K562 (cell line): ENCODE results near the gene FADS6. TPM values are rescaled to one million over a fixed set of nuclear protein-coding genes. Genes with fewer than 3 reads are reported as not detected.

Experiments used
- ARNT ChIP-seq, 2 experiments: fragments of 450-650 bp; IDR thresholded peaks; 2 replicates each; pipeline ENCODE4 v1.6.1; 2016; ENCODE audit warnings: mild to moderate bottlenecking in 1 of 2
- CGGBP1 ChIP-seq: fragments of 250-450 bp; sonication (Bioruptor Pico); IDR thresholded peaks from 2 replicates; pipeline ENCODE4 v1.9.0; 2021; ENCODE audit warnings: mild to moderate bottlenecking
- GABPB1 ChIP-seq: sonication (generic); formaldehyde crosslinking; IDR thresholded peaks from 2 replicates; pipeline ENCODE4 v1.8.0; 2022; ENCODE audit warnings: mild to moderate bottlenecking, missing genetic modification reagents
- HDAC6 ChIP-seq: IDR thresholded peaks from 2 replicates; pipeline ENCODE4 v1.6.1; 2012; ENCODE audit warnings: low read depth, mild to moderate bottlenecking, control low read depth, inconsistent platforms, low read length, moderate library complexity
- HDAC8 ChIP-seq: fragments of 450-650 bp; IDR thresholded peaks from 2 replicates; pipeline ENCODE4 v1.6.1; 2016; ENCODE audit warnings: mild to moderate bottlenecking, missing genetic modification characterization, moderate library complexity, missing compliant biosample characterization
- KAT8 ChIP-seq: fragments of 450-650 bp; IDR thresholded peaks from 2 replicates; pipeline ENCODE4 v1.6.1; 2016; ENCODE audit warnings: low read depth, mild to moderate bottlenecking
- MBD1 ChIP-seq: fragments of 250-450 bp; sonication (Bioruptor Pico); IDR thresholded peaks from 2 replicates; pipeline ENCODE4 v1.8.0; 2022; ENCODE audit warnings: inconsistent platforms
- MCM7 ChIP-seq, 2 experiments: fragments of 450-650 bp; IDR thresholded peaks; 2 replicates each; pipeline ENCODE4 v1.6.1; 2016 to 2018
- NCOA6 ChIP-seq: fragments of 450-650 bp; IDR thresholded peaks from 2 replicates; pipeline ENCODE4 v1.6.1; 2017; ENCODE audit warnings: mild to moderate bottlenecking
- PHB ChIP-seq: fragments of 250-450 bp; sonication (Bioruptor Pico); IDR thresholded peaks from 2 replicates; pipeline ENCODE4 v1.5.0; 2021
- PTRF ChIP-seq: fragments of 450-650 bp; IDR thresholded peaks from 2 replicates; pipeline ENCODE4 v1.6.1; 2016; ENCODE audit warnings: mild to moderate bottlenecking, missing genetic modification characterization, missing compliant biosample characterization
- SLC30A9 ChIP-seq: fragments of 250-450 bp; sonication (Bioruptor Pico); IDR thresholded peaks from 2 replicates; pipeline ENCODE4 v1.8.0; 2022; ENCODE audit warnings: mild to moderate bottlenecking, moderate library complexity
- SMARCA4 ChIP-seq: fragments of 450-650 bp; IDR thresholded peaks from 2 replicates; pipeline ENCODE4 v1.6.1; 2016
- SMARCE1 ChIP-seq: fragments of 450-650 bp; IDR thresholded peaks from 2 replicates; pipeline ENCODE4 v1.7.1; 2016; ENCODE audit warnings: mild to moderate bottlenecking
- SP1 ChIP-seq: sonication (generic); formaldehyde crosslinking; IDR thresholded peaks from 2 replicates; pipeline ENCODE4 v1.8.1; 2022; ENCODE audit warnings: mild to moderate bottlenecking, missing genetic modification reagents
- TRIM25 ChIP-seq: fragments of 450-650 bp; IDR thresholded peaks from 2 replicates; pipeline ENCODE4 v1.7.0; 2016; ENCODE audit warnings: borderline replicate concordance
- ZKSCAN1 ChIP-seq: fragments of 150-350 bp; IDR thresholded peaks from 2 replicates; pipeline ENCODE4 v1.6.1; 2016; ENCODE audit warnings: low read depth, low read length
- ZNF121 ChIP-seq: sonication (generic); formaldehyde crosslinking; conservative IDR thresholded peaks from 2 replicates; pipeline ENCODE4 v1.8.0; 2022; ENCODE audit warnings: missing genetic modification reagents
- ZNF354B ChIP-seq: fragments of 250-450 bp; sonication (Bioruptor Pico); IDR thresholded peaks from 2 replicates; pipeline ENCODE4 v1.4.0; 2020
- polyA plus RNA-seq, 8 experiments: library from polyadenylated mRNA; depleted of rRNA in 4 of 8; stranded (reverse) in 5 of 8; unstranded in 3 of 8; fragments of >200 nt; fragmentation: Nextera tagmentation in 2 of 8; fragmentation: Illumina TruSeq in 1 of 8; extraction: Ambion mirVana in 2 of 8; extraction: Trizol in 1 of 8; gene quantifications; 2 replicates each; pipeline versions ENCODE4 v1.2.1 to v1.2.3, GENCODE V29; 2011 to 2014; ENCODE audit warnings: inconsistent platforms in 1 of 8, missing spikeins in 1 of 8
- total RNA-seq, 7 experiments: library from RNA; depleted of rRNA in 6 of 7; stranded (reverse); fragments of >200 nt in 6 of 7; fragmentation: Illumina TruSeq in 2 of 7; extraction: Trizol in 2 of 7; gene quantifications; 2 replicates each; pipeline versions ENCODE4 v1.2.1 to v1.2.3, GENCODE V29; 2011 to 2021; ENCODE audit warnings: low replicate concordance in 1 of 7
- TF ChIP-seq, protein P1 (sequence below): sonication (generic); formaldehyde crosslinking; IDR thresholded peaks from 2 replicates; pipeline ENCODE4 v1.8.0; 2022; ENCODE audit warnings: missing genetic modification reagents, mild to moderate bottlenecking, moderate library complexity, borderline replicate concordance

FADS6 gene
- total and polyA plus RNA-seq, 9 of the 15 experiments (the other 6 are each of a cell fraction or from before 2014, with no cell fraction given): 0.18 to 0.22 TPM; not detected in 7

DNA sequence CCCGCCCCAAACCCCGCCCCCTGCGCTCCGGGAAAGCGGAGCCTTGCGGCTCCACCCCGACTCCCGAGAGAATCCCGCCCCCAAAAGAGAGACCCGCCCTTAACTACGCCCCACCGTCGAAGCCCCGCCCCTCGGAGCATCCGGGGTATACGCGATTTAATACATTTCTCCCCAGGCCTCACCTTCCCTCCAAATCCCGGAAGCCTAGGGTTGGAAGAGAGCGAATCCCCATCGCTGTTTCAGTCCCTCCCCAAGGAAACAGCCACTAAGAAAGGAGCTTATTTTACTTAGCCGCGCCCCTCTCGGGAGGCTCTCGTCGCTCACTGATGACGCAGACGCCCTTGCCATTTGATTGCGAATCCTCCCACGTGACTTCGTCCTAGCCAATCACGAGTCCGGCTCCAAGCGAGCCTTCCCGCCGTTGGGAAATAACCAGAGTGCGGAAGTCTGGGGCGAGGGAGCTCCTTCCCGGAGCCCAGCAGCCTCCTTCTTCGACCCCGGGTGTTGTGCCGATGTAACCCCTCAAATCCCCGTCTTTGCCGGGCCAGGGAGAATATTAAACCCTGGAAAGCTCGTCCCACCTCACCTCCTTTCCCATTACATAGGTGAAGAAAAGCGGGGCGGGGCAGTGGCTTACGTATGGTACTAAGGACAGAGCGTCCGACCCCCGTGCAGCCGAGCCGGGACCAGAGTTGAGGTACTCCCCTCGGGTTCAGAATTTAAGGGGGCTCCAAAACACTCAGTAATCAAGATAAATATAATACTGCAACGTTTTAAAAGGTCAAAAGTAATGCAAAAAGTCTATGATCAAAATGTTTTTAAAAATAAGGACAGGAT, 20.2 kb downstream of the FADS6 start (continued):
- TF ChIP-seq SLC30A9 (CRISPR knock-in tag): no peak
- peak; percentile 62 for TF ChIP-seq GABPB1 (CRISPR knock-in tag)
- no peak; the same call in 1 of the 2 replicates for TF ChIP-seq SMARCE1
- TF ChIP-seq ZNF121 (CRISPR knock-in tag): no peak
- no peak for TF ChIP-seq ARNT (IDR thresholded peaks at IDR 0.05)
- no peak for TF ChIP-seq SMARCA4
- TF ChIP-seq, protein P1, sequence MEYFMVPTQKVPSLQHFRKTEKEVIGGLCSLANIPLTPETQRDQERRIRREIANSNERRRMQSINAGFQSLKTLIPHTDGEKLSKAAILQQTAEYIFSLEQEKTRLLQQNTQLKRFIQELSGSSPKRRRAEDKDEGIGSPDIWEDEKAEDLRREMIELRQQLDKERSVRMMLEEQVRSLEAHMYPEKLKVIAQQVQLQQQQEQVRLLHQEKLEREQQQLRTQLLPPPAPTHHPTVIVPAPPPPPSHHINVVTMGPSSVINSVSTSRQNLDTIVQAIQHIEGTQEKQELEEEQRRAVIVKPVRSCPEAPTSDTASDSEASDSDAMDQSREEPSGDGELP (CRISPR knock-in tag): peak; percentile 68; the same call in 1 of the 2 replicates
- TF ChIP-seq PTRF (tag): no peak
- no peak for TF ChIP-seq CGGBP1 (CRISPR knock-in tag)
- no peak for TF ChIP-seq TRIM25
- no peak for TF ChIP-seq MCM7 (IDR thresholded peaks at IDR 0.05)
- TF ChIP-seq SP1 (CRISPR knock-in tag): peak; percentile 99
- peak; percentile 81 for TF ChIP-seq PHB (CRISPR knock-in tag)
- no peak for TF ChIP-seq ZKSCAN1
- TF ChIP-seq NCOA6: no peak
- 0 out of 2 replicates have a peak, but pooled peaks have one; percentile 17 for TF ChIP-seq ZNF354B (CRISPR knock-in tag)
- no peak for TF ChIP-seq HDAC8 (tag)
- TF ChIP-seq MBD1 (CRISPR knock-in tag): no peak
- no peak for TF ChIP-seq HDAC6
- TF ChIP-seq KAT8: no peak
